Activated CD8-positive, alpha-beta memory T cell treated with anti-CD3 and anti-CD28 coated beads for 36 hours (primary cell): ENCODE measurements around the gene GRM5. TPM values are rescaled to one million over a fixed set of nuclear protein-coding genes. Genes with fewer than 3 reads are reported as not detected.

Experiments
- CTCF ChIA-PET: fragments of 350-600 bp; sonication (Branson Sonifier 250); formaldehyde crosslinking; loops from one replicate; lab custom pipeline; 2021; ENCODE audit warnings: antibody characterized with exemption; lab: Charles Lee
- POLR2A ChIA-PET: fragments of 350-600 bp; sonication (Branson Sonifier 250); formaldehyde crosslinking; loops from one replicate; lab custom pipeline; 2021; ENCODE audit warnings: antibody characterized with exemption; lab: Charles Lee
- total RNA-seq, 2 experiments: library from RNA; stranded (reverse); gene quantifications; one replicate each; pipeline ENCODE4 v1.2.3, GENCODE V29; 2021

The GRM5 gene
- total RNA-seq, 2 experiments from 2014 or later, result not detected

DNA sequence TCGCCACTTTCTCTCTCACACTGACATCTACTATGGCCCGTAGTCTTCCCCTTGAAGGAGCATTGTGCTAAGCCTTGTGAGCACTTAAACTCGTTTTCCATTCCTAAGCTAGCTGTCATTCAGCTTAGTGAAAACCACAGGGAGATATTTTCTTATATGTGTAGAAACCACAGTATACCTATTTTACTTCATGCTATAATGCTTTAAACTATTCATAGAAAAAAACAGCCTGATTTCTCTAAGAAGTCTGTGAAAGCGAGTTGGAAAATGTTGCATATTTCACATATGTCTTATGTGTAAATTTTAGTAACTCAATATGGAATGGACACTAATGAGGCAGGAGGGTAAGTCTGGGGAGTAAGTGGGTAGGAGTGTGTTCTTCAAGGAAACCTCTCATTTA, 534.0 kb downstream of the GRM5 start:
- POLR2A ChIA-PET, result no interaction called here
- CTCF ChIA-PET, result interaction anchor here (1.4 kb wide), 1 partner anchor 12 kb away, joined by 4 read pairs; no protein-coding TSS in a partner anchor

GRCh38 chr11:88529426-88529825, 536.4 kb downstream of the GRM5 start:
- CTCF ChIA-PET, result no interaction called here
- POLR2A ChIA-PET, result no interaction called here

DNA sequence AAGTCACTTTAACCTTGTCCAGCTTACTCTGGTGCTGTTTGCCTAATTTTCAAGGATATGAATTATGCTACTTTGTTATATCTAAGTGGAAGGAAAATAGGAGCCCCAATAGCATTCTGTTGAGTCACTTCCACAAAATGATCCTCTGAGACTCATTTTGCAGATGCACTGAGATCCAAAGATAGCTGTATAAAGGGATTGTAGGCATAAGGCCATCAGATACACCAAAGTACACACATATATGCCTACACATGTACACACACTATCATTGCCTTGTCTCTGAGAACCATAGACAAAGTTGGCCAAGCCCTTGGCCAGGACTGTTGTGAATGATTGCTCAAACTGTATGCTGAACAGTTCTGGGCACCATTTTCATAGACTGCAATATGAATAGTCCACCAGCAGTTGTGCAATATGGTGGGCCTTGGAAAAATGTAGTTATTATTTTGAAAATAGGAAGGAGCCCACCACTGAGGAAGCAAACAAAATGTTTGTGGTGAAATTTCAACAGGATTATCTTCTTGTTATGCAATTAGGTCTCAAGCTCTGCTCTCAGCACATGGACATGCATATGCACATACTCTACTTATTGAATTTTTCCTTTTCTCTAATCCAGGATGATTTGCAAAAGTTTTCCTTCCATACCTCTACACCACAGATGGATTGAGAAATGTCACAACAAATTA, 542.3 kb downstream of the GRM5 start:
- CTCF ChIA-PET, result no interaction called here
- POLR2A ChIA-PET, result no interaction called here

DNA sequence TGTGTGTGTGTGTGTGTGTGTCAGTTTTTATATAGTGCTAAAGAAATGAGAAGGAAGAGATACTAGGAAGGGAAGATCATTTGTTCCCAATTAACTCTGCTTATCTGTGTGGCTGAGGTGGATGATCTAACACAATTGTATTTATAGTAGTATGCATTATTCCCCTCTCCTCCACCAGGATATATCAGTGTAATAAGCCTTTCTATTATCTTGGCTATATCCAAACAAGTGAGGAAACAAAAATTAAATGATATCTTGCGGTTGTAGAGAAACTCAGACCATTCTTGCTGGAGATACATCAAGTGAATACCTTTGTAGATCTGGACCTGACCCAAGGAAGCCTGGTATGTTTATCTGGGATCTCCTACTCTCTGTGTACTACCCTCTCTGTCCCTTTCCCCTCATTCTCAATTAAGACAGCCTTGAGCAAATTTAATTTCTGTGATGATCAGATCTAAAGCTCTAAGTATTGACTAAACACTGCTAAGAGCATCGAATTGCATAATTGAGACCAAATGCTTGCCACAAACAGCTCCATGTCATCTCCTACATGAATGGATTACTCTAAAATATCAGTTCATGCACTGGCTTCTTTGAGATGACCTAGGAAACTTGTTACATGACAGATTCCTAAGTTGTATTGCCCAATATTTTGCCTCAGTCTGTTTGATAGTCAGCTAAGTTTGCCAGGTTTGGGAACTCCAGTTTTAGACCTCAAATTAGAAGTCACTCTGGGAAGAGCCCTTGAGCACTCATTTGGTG, 543.0 kb downstream of the GRM5 start:
- ChIA-PET POLR2A (no interaction called here), CTCF (no interaction called here)

DNA sequence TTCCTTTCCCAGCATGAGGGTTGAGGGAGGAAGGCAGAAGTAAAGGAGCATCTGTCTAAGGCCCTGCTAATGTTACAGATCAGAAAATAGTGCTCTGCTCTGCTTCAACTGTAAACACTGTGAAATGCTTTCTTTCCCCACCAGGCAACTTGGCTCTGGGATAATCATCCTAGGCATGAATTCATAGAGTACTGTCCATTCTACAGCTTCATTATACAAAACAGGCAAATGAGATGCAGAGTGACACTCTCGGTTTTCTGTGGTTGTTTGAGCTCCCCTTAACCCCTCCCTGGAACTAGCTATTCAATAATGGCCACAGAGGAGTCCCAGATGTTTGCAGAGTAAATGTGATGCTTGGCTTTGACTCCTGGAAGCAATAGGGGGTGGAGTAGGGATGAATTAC, 544.0 kb downstream of the GRM5 start:
- ChIA-PET POLR2A (no interaction called here), CTCF (no interaction called here)

GRCh38 chr11:88521399-88521798, 544.4 kb downstream of the GRM5 start:
- POLR2A ChIA-PET, result no interaction called here

DNA sequence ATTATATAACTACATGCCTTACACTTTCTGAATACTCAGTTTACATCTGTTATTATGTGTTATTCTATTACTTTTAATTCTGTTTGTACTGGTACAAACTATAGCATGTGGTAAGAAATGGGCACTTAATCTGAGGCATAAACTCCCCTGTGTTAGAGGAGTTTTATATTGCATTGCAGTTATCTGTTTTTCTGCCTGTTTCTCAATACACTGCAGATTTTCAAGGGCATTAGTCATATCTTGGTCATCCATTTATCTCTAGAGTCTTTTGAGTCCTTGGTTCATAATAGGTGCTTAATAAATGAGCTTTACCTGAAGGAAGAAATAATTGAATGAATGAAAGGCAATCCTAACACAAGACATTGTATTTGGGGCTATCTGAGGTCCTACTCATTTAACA, 545.4 kb downstream of the GRM5 start:
- ChIA-PET POLR2A (no interaction called here), CTCF (no interaction called here)

More at GRCh38 chr11:88521399-88521798, 544.4 kb downstream of the GRM5 start:
- CTCF ChIA-PET, result no interaction called here

DNA sequence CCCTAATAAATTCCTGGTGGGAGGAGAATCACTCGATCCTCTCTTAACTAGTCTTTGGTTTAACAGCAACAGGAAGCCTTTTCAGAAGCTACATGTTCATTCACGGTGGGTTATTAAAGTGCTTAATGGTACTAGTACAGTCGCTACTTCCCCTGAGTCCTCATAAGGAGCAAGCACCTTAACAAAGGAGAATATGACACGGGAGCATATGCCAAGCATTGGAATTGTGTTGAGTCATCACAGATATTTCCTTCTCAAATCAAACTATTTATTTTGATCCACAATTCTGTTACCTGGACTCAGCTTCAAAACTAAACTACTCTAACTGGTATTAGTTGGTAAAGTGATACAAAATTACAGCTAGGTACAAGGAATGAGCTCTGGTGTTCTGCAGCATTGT, 550.8 kb downstream of the GRM5 start:
- CTCF ChIA-PET, result interaction anchor here (0.8 kb wide), 1 partner anchor 130 kb away, joined by 3 read pairs; no protein-coding TSS in a partner anchor
- POLR2A ChIA-PET, result no interaction called here

DNA sequence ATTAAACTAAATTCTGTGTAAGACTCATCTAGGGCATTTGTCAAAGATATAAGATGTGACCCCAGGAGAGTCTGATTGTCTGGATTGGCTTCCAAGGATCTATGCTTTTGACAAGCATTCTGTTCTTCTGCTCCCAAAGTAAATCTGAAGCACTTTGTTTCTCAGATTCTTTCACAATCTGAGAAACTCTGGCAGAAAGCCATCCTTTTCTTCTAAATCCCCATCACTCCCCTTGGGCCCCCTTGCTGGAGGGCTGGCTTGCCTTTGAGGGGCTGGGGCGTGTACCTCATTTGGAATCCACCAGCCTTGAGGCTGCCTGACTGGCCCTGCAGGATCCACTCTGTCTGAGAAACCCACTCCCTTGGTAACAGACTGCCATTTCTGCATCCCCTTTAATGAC, 554.8 kb downstream of the GRM5 start:
- ChIA-PET CTCF (no interaction called here), POLR2A (no interaction called here)

GRCh38 chr11:88508759-88509581, 556.8 kb downstream of the GRM5 start:
- CTCF ChIA-PET, result no interaction called here
- POLR2A ChIA-PET, result no interaction called here

- CTCF ChIA-PET, result no interaction called here
- POLR2A ChIA-PET, result no interaction called here
Observed at GRCh38 chr11:88508418-88508758, 557.4 kb downstream of the GRM5 start.

DNA sequence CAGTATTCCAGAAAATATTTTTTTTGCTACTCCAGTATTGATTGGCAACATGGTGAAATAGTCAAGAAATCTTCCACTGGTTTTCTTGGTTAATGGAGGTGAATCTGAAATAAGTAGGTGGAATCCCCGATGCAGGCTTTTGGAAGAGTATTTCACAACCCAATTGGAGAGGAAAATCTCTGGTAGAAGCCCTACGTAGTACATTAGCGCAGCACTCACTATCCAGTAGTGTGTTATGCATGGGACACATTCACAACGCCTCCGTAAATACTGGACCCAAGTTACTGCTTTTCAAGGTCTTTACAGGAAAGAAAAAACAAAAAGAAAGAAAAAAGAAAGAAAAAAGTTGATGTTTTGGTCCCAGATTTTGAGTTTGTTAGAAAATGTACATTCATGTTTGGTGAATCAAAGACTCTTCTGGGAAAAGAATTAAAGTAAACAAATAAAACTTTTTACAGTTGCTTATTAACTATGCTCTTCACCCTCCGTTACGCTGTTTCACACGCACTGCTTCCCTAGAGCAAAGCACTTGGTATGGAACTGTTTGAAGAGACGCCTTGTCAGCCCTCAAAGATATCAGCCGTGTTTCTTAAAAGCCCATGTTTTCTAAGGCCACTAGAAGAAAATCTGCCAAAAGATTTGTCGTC, 557.9 kb downstream of the GRM5 start:
- CTCF ChIA-PET, result no interaction called here
- POLR2A ChIA-PET, result no interaction called here

- CTCF ChIA-PET, result interaction anchor here (0.6 kb wide), 1 partner anchor 357 kb away, joined by 3 read pairs; no protein-coding TSS in a partner anchor
- POLR2A ChIA-PET, result no interaction called here
Observed at GRCh38 chr11:88501541-88501940, 564.2 kb downstream of the GRM5 start.

DNA sequence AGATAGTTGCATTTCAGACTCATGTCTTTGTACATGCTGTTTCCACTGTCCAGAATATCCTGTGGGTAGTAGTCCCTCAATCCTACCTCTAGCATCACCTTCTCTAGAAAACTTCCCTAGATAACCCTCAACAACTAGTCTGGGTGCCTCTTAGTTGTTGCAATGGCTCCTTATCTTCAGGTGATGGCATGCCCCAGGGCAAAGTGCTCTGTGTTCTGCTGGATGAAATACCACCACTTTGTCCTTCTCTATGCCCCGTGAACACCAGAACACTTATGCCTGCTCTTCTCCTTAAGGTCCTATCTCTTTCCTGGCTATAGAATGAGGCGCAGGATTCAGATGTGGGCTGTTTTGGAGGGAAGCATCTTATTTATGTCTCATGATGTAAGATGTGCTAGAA, 569.9 kb downstream of the GRM5 start:
- POLR2A ChIA-PET, result no interaction called here

GRCh38 chr11:88494848-88495247, 570.9 kb downstream of the GRM5 start:
- CTCF ChIA-PET, result no interaction called here
- POLR2A ChIA-PET, result no interaction called here

More for the DNA sequence above, 569.9 kb downstream of the GRM5 start:
- CTCF ChIA-PET, result no interaction called here

DNA sequence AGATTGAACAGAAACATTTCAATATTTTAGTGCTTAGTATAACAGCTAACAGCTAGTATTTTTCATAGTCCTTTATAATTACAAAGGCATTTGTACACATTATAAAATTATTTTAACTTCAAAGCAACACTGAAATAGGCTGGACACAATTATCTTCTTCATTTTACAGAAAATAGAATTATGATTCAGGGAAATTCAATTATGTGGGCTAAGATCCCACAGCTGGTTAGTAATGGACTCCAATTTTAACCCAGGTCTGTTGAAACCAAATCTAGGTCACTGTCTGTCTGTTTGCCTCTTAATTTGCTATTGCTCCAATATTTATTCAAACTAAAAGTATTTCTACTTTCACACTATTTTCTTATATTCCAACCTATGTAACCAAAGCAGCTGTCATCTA, 574.1 kb downstream of the GRM5 start:
- CTCF ChIA-PET, result no interaction called here
- POLR2A ChIA-PET, result no interaction called here

- CTCF ChIA-PET, result no interaction called here
- POLR2A ChIA-PET, result no interaction called here
Observed at GRCh38 chr11:88489030-88489429, 576.8 kb downstream of the GRM5 start.

GRCh38 chr11:88487646-88488045, 578.1 kb downstream of the GRM5 start:
- POLR2A ChIA-PET, result no interaction called here
- CTCF ChIA-PET, result no interaction called here

DNA sequence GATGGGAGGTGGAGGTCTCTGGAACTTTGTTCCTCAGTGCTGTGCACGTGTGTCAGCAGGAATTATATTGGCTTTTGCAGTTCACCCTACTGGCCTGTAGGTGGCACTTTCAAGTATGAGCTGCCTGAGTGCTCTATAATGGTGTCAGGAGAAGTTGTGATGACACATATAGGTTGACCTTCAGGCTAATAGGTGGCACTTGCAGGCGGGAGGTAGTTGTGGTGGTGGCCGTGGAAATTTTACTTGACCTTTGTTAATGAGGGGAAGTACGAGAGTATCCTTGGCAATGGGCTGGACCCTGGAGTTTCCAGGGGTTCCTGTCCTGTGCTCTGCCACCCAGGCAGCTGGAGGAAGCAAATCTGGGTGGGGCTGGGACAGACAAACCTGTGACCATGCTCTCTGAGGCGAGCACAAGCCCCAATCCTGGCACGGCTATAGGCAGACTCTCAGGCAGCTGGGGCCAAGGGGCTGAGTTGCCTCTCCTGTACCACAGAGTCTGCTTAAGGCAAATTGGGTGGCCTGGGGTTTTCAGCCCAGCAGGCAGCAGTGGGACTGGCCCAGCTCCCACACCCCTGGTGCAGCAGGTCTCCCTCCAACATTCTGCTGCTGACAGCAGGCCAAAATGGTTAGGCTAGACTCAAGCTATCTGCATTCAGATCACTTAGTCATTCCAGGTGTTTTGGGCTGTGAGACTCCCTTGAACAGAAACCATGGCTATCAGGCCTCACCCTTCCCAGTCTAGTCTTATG, 580.7 kb downstream of the GRM5 start:
- ChIA-PET POLR2A (no interaction called here), CTCF (interaction anchor here (1.2 to 1.3 kb wide), 2 partner anchors 57 to 67 kb away, joined by 3 read pairs; no protein-coding TSS in a partner anchor)
